Hippocampal formation (tissue), 2 donors: ENCODE measurements around the gene RGL1.

Experiments
- DNase-seq, 2 donors: peaks; one replicate each; lab custom pipeline; 2025; lab: John Stamatoyannopoulos, UW

The RGL1 gene

DNA sequence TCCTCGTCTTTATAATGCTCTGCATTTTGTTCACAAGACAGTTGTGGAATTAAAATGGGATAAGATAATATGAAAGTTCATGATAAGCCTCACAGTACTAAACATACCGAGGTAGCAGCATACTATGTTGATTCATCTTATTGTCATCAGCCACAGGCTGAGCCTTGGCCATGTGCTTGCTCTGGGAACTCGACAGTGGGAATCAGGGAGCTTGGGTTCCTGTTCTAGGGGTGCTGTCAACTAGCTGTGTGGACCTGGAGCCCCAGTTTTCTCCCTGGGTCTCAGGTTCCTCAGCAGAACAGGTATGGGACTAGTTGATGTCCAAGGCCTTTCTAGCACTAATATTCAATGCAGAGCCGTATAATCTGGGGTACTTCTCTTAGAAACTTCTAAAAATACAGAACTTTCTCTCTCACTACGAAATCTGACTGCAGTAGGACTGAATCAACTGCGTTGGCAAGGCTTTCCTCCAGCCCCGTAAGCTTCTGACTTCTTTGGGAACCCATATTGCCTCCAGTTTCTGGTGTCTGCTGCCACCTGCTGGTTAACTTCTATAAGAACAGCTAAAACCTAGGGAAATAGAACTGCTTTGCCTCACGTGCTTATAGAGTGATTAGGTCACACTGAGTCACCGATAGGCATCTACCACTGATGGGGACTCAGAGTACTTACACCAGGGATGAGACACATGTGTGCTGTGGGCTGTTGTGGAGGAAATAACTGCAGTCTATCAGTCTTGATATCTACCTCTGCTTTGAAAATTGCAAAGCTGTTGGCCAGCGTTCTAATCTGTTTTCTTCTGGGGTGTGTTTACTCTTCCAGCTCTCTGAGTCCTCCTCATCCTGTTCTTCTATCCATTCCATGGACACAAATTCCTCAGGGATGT is 110.9 kb downstream of the RGL1 start:
- DNase-seq: peak; percentile 76 to 92

GRCh38 chr1:183916574-183916973 is 111.7 kb downstream of the RGL1 start:
- no peak for DNase-seq

DNA sequence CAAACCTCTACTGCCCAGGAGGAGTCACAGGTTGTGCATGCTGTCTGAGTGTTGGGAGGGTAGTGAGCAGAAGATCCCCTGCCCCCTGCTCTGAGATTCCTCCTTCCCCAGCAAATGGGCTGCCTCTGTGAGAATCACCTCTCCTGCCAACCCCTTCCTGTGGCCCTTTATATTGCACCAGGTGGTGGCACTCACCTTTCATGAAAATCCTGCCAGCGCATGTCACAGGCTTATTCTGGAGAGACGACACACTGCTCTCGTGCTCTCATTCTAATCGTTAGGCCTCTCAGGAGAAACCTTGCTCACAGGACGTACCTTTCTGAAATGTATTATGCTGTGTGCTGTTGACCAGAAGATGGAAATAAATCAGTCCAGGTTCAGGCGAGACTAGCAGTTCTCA is 113.7 kb downstream of the RGL1 start:
- no peak for DNase-seq

DNA sequence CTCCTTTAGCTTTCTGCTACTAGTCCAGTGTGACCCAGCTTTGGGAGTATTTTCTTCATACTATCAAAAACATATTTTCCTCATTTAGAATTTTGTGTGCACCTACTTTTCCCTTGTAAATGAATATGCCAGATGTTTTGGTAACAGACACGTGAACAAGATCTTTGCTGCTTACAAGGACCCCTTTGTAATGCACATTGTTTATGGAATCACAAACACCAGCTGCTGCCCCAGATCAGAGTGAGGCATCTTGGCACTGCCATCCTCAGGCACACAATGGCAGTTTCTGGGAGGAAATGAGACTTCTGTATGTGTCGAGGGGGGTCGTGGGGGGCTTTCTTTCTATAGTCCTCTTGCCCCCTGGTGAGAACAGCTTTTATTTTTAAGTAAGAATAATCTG is 115.7 kb downstream of the RGL1 start:
- DNase-seq: peak; percentile 70 to 92

- no peak for DNase-seq
Observed at GRCh38 chr1:183922197-183922596, 117.3 kb downstream of the RGL1 start.

GRCh38 chr1:183925947-183926346 is 121.0 kb downstream of the RGL1 start:
- no peak for DNase-seq

DNA sequence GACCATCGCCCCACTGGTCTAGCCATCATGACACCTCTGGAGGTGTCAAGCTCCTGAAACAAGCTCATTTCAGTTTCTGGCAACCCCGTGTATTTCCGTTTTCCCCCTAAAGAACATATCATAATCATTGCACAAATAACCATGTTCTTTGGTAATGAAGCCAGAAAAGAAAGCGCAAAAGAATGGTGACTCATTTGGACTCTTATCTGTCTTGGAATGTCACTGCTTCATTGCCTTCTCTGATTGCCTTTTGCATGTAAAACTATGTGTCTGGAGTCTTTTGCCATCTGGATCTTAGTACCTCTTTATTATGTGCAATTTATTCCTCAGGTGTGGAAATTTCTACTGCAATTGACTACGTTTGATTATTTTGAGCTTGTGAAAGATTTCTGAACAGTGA is 122.1 kb downstream of the RGL1 start:
- DNase-seq: no peak

DNA sequence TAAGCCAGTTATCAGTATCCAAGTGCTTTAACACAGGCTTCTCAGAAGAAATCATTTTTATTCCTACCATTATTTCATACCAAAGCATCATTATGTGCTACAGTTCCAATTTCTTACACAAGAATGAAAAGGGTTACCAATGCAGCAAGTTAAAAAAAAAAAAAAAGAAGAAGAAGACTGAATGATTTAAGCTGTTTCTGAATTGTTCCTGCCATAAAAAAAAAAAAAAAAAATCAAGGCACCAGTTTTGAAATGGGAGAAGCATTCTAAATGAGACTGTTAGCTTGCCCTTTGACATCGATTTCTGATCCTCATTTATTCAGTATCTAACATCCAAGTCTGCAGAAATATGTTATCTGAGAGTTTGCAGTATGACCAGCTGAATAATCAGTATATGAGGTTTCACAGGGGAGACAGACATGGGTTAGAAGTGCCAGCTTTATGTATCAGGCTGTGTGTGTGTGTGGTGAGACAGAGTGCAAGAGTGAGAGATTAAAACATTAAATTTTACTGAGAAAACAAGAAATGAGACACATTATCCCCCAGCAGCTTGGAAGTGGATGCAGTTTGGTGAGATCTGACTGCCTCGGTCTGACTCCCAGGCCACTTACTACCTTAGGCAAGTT is 126.8 kb downstream of the RGL1 start:
- DNase-seq: no peak

DNA sequence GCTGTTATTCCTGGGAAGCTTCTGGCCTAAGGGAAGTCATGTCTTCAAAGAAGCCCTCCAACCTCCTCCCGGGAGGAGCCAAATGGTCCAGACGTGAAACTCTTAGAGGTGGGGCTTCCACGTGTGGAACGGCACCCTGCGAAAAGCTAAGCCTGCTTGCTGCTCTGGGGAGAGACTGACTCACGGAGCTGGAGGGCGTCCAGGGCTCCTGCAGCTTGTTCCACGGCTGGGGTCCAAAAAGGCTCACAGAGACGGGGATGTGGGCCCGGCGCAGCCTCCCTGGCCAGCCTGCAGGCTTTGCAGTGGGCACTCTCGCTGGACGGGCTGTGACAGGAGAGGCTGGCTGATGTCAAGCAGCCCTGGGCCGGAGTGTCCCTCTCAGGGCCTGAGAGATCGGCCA is 127.5 kb downstream of the RGL1 start:
- DNase-seq: peak; percentile 58 to 80

DNA sequence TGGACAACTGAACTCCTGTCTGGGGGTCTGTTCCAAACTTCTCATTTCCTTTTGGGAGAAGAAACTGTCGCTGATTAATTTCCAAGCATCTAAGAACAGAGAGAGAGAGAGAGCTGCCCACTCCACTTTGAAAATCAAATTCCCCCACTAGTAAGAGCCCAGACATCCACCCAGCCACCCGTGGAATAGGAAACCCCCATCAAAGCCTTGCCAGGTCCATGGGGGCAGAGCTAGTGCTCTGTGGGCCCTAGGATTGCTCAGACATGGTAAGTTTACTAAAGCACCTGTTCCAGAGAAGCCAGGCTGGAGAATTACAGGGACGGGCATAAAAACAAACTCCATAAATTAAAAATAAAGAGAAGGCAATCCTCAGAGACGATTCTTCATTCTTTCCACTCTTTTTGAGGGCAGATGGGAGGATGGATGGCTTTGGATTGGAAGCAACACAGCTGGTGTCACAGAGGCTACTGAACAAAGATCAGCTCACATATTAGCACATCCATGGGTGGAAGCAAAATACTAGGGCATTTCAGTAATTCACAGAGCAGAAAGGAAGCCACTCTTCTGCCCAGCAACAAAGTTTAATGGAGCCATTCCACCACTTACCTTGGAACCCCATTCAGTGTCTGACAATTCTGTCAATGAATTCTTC is 128.7 kb downstream of the RGL1 start:
- peak in 1 of 2 donors; percentile 40 for DNase-seq

DNA sequence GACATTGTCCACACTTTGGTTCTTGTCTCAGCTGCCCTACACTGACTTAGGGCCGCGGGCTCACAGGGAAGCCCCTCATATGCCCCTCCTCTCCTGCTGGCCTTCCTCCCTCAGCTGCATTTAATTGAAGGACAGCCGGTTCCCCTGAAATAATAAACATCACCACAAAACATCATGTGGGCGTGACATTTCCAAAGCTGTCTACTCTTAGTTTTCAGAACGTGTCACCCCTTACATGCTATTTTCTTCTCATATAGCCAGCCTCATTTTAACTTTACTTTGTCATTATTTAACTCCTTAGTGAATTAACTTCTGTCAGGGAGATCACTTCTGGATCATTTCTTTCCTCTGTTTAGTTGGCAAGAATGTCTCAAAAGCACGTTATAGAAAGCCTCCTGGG is 129.4 kb downstream of the RGL1 start:
- DNase-seq: no peak

GRCh38 chr1:183936009-183936408 is 131.1 kb downstream of the RGL1 start:
- no peak for DNase-seq

DNA sequence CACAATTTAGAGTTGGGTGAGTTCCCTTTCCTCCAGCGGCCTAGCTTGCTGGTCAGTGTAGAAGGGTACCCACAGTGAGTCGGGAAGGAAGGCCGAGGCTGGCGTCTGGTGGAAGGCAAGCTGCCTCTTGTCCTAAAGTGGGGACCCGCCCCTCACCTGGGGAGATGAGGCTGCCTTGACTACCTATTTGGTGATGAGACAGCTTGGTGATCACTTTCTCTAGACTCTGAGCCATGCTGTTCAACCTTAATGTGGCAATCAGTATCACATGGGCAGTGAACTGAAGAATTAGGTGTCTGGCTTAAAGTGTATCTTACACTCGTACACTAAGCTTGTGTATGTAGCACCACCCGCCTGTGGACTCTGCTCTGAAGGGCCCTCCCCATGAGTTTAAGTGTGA is 131.9 kb downstream of the RGL1 start:
- DNase-seq: no peak

DNA sequence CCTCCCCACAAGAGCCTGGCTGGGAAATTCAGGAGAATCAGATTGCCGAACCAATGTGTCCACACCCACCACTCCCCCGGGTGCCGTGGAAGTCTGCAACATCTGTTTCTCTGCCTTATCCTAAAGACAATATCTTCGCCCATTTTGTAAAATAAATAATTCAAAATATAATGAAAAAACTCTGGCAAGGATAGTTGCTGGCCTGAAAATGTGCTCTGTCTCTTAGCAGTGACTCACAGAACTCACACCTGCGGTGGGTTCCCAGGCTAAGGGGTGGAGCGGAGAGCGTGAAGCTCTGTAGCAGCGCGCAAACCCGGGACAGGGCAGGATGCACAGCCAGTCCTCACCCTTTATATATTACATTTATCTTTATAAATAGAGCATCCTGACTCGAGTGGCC is 132.7 kb downstream of the RGL1 start:
- no peak for DNase-seq

GRCh38 chr1:183941001-183941400 is 136.1 kb downstream of the RGL1 start:
- DNase-seq: no peak

- no peak for DNase-seq
Observed at GRCh38 chr1:183942933-183943693, 138.2 kb downstream of the RGL1 start.

DNA sequence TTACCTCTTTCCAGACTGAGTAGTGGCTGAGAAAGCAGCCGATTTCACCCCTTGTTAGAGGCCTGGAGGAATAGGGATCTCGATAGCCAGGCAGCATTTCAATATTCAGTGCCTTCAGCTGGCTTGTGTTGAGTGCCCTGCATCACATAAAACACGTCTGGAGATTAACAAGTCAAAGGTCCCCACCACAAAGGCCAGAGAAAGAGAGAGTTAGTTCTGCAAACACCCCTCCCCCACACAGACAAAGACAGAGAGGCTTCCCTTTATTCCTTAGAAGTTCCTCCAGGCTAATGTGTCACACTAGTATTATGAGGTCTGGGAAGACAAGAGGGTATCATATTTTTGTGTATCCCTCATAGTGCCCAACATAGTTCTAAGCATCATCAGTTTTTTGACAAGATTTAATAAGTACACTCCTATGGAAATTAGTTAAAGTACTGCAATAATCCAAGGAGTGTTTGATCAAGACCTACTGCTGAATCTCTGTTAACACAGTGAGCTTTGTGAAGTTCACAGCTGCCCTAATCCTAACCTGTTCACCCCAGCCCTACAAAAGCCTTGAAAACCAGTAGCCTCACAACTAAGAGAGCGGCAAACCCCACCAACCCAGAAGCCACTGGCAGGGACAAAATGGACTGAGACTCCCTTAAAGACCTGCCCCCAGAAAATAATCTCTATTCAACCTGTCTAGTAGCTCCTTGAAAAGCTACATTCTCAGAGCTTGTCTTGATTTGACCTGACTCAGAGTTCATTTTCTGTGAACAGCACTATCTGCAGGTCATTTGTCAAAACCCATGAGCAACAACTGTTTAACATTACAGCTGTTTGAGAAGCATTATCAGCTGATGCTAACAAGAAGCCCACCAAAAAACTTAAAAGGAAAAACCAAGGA is 140.8 kb downstream of the RGL1 start:
- DNase-seq: no peak

- DNase-seq: no peak
Observed at GRCh38 chr1:183946320-183946613, 141.3 kb downstream of the RGL1 start.

DNA sequence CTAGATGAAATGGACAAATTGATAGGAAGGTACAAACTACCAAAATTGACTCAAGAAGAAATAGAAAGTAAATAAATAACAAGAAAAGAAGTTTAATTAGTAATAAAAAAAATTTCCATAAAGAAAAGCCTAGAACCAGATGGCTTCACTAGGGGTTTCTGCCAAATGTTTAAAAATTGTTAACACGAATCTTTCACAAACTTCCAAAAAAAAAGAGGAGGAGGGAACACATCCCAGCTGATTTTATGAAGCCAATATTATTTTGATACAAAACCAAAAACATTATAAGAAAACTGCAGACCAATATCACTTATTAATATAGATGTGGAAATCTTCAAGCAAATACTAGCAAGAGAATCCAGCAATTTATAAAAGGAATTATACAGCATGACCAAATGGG is 143.1 kb downstream of the RGL1 start:
- no peak for DNase-seq

DNA sequence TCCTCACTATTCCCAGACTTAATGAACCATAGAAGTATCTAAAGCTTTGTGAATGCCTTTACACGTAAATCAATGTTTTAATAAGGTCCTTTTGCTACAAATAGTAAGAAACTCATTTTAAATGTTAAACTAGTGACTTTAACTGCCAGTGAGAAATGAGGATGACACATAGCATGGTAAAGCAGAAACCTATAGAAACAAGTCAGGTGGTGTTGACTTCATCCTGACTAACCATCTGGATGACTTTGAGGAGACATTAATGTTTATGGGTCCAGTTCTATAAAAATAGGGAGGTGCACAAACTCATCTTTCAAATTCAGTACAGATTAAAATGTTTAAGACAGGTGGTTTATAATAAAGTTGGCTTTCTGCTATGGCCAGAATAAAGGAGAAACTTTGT is 147.2 kb downstream of the RGL1 start:
- DNase-seq: no peak

DNA sequence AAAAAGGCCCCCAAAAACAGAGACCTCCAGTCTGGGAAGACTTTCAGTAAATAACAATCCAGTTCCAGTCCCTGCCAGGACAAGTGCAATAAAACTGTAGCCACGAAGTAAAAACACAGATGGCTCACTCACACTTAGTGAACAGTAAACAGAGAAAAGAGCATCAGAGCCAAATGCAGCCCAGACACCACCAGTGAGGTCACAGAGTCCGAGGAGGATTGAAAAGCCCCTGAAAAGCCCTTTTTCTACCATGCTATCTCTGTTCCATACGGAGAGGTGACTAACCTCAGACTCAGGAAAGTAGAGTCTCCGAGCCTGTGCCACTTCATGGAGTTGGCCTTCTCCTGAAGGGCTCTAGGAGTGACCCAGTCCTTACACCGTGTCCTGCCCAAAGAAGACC is 148.1 kb downstream of the RGL1 start:
- DNase-seq: no peak
